Glomerular visceral epithelial cell (primary cell): ENCODE measurements around the gene BCL10.

Experiments
- DNase-seq: peaks from one replicate; pipeline ENCODE4 v3.0.0-alpha.2; 2016; ENCODE audit errors: extremely low spot score

Gene BCL10

GRCh38 chr1:85220756-85221201 is 55.7 kb downstream of the BCL10 start:
- no peak for DNase-seq

GRCh38 chr1:85219853-85220610 is 56.4 kb downstream of the BCL10 start:
- no peak for DNase-seq

- DNase-seq, result no peak
These were observed 59.7 kb downstream of the BCL10 start for GRCh38 chr1:85216697-85217096.
